GM12874 (cell line): ENCODE measurements around the gene TNFSF12.

Source experiments
- TF ChIP-seq, protein P1 (sequence below): IDR thresholded peaks from 2 replicates; pipeline ENCODE4 v1.5.1; 2011; ENCODE audit warnings: low read depth, mild to moderate bottlenecking, control low read depth, low read length, moderate library complexity; ENCODE audit not compliant: insufficient read depth

Gene TNFSF12

DNA sequence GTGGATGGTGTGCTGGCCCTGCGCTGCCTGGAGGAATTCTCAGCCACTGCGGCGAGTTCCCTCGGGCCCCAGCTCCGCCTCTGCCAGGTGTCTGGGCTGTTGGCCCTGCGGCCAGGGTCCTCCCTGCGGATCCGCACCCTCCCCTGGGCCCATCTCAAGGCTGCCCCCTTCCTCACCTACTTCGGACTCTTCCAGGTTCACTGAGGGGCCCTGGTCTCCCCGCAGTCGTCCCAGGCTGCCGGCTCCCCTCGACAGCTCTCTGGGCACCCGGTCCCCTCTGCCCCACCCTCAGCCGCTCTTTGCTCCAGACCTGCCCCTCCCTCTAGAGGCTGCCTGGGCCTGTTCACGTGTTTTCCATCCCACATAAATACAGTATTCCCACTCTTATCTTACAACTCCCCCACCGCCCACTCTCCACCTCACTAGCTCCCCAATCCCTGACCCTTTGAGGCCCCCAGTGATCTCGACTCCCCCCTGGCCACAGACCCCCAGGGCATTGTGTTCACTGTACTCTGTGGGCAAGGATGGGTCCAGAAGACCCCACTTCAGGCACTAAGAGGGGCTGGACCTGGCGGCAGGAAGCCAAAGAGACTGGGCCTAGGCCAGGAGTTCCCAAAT is 8.4 kb downstream of the TNFSF12 start:
- TF ChIP-seq, protein P1, sequence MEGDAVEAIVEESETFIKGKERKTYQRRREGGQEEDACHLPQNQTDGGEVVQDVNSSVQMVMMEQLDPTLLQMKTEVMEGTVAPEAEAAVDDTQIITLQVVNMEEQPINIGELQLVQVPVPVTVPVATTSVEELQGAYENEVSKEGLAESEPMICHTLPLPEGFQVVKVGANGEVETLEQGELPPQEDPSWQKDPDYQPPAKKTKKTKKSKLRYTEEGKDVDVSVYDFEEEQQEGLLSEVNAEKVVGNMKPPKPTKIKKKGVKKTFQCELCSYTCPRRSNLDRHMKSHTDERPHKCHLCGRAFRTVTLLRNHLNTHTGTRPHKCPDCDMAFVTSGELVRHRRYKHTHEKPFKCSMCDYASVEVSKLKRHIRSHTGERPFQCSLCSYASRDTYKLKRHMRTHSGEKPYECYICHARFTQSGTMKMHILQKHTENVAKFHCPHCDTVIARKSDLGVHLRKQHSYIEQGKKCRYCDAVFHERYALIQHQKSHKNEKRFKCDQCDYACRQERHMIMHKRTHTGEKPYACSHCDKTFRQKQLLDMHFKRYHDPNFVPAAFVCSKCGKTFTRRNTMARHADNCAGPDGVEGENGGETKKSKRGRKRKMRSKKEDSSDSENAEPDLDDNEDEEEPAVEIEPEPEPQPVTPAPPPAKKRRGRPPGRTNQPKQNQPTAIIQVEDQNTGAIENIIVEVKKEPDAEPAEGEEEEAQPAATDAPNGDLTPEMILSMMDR, result no peak

DNA sequence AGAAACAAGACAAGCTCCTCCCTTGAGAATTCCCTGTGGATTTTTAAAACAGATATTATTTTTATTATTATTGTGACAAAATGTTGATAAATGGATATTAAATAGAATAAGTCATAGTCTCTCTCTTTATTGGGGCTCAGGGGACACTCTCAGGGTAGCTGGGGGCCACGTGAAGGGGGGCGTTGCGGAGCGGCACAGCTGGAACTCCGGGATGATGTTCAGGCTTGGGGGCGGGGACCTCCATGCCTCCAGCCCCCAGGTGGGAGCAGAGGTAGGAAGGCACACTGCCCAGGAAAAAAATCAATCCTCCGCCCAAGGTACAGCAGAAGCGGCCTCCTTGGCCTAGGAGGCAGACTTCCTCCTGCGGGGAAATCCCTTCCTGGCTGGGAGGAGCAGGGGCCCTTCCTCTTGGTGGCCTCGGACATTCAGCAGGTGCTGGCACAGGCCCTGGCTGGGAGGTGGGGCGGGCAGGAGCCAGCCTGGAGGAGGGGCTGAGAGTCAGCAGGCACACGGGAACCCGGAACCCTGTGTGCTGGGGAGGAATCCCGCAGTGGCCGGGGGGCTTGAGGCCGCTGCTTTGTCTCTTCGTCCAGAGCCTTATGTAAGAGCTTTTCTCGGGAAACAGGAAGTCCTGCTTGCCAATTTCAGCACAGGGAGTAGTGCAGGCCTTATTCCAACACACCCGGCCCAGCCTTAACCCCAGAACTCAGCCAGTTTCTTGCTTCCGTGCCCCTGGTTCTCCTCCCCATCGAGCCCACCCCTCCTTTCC is 9.1 kb downstream of the TNFSF12 start:
- TF ChIP-seq, protein P1, result no peak

DNA sequence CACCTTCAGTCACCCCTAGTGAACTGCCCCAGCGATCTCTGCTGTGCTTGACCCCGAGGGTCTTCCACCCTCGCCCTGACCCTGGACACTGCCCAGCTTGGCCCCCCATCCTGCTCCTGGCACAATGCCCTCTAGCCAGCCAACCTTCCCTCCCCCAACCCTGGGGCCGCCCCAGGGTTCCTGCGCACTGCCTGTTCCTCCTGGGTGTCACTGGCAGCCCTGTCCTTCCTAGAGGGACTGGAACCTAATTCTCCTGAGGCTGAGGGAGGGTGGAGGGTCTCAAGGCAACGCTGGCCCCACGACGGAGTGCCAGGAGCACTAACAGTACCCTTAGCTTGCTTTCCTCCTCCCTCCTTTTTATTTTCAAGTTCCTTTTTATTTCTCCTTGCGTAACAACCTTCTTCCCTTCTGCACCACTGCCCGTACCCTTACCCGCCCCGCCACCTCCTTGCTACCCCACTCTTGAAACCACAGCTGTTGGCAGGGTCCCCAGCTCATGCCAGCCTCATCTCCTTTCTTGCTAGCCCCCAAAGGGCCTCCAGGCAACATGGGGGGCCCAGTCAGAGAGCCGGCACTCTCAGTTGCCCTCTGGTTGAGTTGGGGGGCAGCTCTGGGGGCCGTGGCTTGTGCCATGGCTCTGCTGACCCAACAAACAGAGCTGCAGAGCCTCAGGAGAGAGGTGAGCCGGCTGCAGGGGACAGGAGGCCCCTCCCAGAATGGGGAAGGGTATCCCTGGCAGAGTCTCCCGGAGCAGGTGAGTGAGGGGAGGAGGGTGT is 9.9 kb downstream of the TNFSF12 start, which contains the start of gene TNFSF13:
TNFSF13 (plus strand) TSS at position 207 of the 776 bp plus-strand sequence; CDS start at position 497, 290 bp downstream.
- TF ChIP-seq, protein P1, result no peak

DNA sequence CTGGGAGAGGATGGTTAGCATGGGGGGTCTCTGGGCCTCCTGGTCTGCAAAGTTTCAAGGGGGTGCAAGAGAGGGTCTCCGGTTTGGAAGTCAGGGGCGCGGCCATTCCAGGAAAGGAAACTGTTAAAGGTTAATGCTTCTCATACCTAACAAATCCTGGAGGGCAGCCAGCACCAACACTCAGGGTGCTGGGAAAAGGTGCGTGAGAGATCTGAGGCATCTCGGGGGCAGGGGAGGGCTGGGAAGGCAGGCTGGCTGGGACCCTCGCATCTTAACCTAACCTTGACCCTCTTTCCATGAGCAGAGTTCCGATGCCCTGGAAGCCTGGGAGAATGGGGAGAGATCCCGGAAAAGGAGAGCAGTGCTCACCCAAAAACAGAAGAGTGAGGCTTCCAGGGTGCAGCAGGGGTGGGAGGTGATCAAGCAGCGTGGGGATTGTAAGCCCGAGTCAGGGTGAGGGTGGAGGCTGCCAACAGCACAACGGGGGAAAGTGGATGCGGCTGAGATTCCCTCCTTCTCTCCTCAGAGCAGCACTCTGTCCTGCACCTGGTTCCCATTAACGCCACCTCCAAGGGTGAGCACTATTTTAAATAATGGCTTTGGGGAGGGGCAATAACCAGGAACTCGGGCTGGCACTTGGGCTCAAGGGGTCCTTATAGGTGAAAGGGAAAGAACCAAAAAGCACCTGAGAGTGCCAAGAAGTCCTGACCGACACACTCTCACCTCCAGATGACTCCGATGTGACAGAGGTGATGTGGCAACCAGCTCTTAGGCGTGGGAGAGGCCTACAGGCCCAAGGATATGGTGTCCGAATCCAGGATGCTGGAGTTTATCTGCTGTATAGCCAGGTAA is 10.7 kb downstream of the TNFSF12 start:
- TF ChIP-seq, protein P1, result no peak

DNA sequence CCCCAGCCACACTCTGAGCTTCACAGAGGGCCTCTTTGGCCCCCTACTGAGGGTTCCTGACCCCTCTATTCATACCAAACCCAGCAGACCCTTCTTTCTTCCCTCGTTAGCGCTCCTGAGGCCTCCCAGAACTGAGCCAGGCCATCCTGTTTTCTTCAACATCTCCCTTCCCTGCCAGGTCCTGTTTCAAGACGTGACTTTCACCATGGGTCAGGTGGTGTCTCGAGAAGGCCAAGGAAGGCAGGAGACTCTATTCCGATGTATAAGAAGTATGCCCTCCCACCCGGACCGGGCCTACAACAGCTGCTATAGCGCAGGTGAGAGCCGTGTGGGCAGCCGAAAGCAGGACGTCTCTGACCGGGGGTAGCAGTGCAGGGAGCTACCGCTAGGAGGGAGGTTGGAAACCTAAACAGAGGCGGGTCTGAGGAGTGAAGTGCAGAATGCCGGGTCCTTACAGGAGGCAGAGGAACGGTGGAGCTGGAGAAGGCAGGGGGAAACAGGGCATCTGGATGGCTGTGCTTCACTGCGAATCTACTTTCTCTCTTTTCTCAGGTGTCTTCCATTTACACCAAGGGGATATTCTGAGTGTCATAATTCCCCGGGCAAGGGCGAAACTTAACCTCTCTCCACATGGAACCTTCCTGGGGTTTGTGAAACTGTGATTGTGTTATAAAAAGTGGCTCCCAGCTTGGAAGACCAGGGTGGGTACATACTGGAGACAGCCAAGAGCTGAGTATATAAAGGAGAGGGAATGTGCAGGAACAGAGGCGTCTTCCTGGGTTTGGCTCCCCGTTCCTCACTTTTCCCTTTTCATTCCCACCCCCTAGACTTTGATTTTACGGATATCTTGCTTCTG is 11.5 kb downstream of the TNFSF12 start:
- TF ChIP-seq, protein P1, result peak; percentile 90

DNA sequence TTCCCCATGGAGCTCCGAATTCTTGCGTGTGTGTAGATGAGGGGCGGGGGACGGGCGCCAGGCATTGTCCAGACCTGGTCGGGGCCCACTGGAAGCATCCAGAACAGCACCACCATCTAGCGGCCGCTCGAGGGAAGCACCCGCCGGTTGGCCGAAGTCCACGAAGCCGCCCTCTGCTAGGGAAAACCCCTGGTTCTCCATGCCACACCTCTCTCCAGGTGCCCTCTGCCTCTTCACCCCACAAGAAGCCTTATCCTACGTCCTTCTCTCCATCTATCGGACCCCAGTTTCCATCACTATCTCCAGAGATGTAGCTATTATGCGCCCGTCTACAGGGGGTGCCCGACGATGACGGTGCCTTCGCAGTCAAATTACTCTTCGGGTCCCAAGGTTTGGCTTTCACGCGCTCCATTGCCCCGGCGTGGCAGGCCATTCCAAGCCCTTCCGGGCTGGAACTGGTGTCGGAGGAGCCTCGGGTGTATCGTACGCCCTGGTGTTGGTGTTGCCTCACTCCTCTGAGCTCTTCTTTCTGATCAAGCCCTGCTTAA is 12.2 kb downstream of the TNFSF12 start:
- TF ChIP-seq, protein P1, result peak; percentile 96
